Endothelial cell of umbilical vein (primary cell): ENCODE results near the gene ZNF485.

Experiments used
- CTCF ChIP-seq, 2 donors: IDR thresholded peaks; 1 replicate in 1 of 2; 2 replicates in 1 of 2; pipeline ENCODE4 v1.5.1; 2011; ENCODE audit warnings: low read length in 2 of 2, mild to moderate bottlenecking in 2 of 2, moderate library complexity in 2 of 2, control low read depth in 1 of 2, inconsistent platforms in 1 of 2, low read depth in 1 of 2; ENCODE audit not compliant: insufficient read depth in 1 of 2; ENCODE audit errors: extremely low read depth in 1 of 2
- POLR2A ChIP-seq: IDR thresholded peaks from 2 replicates; pipeline ENCODE4 v1.6.1; 2012; ENCODE audit warnings: low read depth, mild to moderate bottlenecking, control low read depth, low read length

GRCh38 chr10:43628956-43629355, 22.7 kb downstream of the ZNF485 start:
- TF ChIP-seq POLR2A (no peak), CTCF (IDR thresholded peaks at IDR 0.05; ENCODE audit: extremely low read depth in 1 of 2, insufficient read depth in 1 of 2, low read depth in 1 of 2, low read length in 2 of 2) (no peak)
